HepG2 (cell line): ENCODE results near the gene IQCK. TPM values are rescaled to one million over a fixed set of nuclear protein-coding genes. Genes with fewer than 3 reads are reported as not detected.

Experiments
- AHR ChIP-seq: IDR thresholded peaks from 2 replicates; pipeline ENCODE4 v1.6.1; 2018; ENCODE audit warnings: missing genetic modification reagents, missing compliant biosample characterization
- DNMT1 ChIP-seq: sonication (generic); formaldehyde crosslinking; IDR thresholded peaks from 2 replicates; pipeline ENCODE4 v1.5.1; 2020; ENCODE audit warnings: mild to moderate bottlenecking, missing genetic modification reagents
- IKZF1 ChIP-seq: fragments of 450-650 bp; IDR thresholded peaks from 2 replicates; pipeline ENCODE4 v1.7.1; 2016
- PHB2 ChIP-seq: fragments of 450-650 bp; IDR thresholded peaks from 2 replicates; pipeline ENCODE4 v1.6.1; 2018; ENCODE audit not compliant: partially characterized antibody
- RFX3 ChIP-seq: IDR thresholded peaks from 2 replicates; pipeline ENCODE4 v1.6.1; 2016; ENCODE audit warnings: missing biosample characterization, missing genetic modification reagents
- TBP ChIP-seq: sonication (generic); formaldehyde crosslinking; IDR thresholded peaks from 2 replicates; pipeline ENCODE4 v1.5.0; 2020; ENCODE audit warnings: missing genetic modification reagents
- TBX3 ChIP-seq: fragments of 450-650 bp; IDR thresholded peaks from 2 replicates; pipeline ENCODE4 v1.6.1; 2017; ENCODE audit warnings: antibody characterized with exemption, mild to moderate bottlenecking, inconsistent platforms, borderline replicate concordance
- THAP11 ChIP-seq: IDR thresholded peaks from 2 replicates; pipeline ENCODE4 v1.6.1; 2016; ENCODE audit warnings: missing biosample characterization, missing genetic modification reagents
- ZNF234 ChIP-seq: sonication (generic); formaldehyde crosslinking; conservative IDR thresholded peaks from 2 replicates; pipeline ENCODE4 v1.5.1; 2020; ENCODE audit warnings: mild to moderate bottlenecking, missing genetic modification reagents
- ZNF24 ChIP-seq: fragments of 450-650 bp; IDR thresholded peaks from 2 replicates; pipeline ENCODE4 v1.6.1; 2017; ENCODE audit warnings: antibody characterized with exemption, mild to moderate bottlenecking
- ZNF7 ChIP-seq: IDR thresholded peaks from 2 replicates; pipeline ENCODE4 v1.6.1; 2016; ENCODE audit warnings: missing biosample characterization, missing genetic modification reagents
- ZNF790 ChIP-seq: sonication (generic); formaldehyde crosslinking; IDR thresholded peaks from 2 replicates; pipeline ENCODE4 v1.8.0; 2022; ENCODE audit warnings: missing genetic modification reagents, mild to moderate bottlenecking, borderline replicate concordance
- polyA plus RNA-seq, 8 experiments: library from polyadenylated mRNA; depleted of rRNA in 3 of 8; stranded (reverse) in 7 of 8; unstranded in 1 of 8; fragments of >200 nt; fragmentation: Illumina TruSeq in 4 of 8; extraction: Trizol in 4 of 8; gene quantifications; 2 replicates each; pipeline versions ENCODE4 v1.2.1 to v1.2.3, GENCODE V29; 2011 to 2016; ENCODE audit warnings: low read depth in 4 of 8, missing spikeins in 1 of 8, mixed read lengths in 1 of 8; ENCODE audit not compliant: insufficient read depth in 1 of 8
- total RNA-seq, 5 experiments: library from RNA; depleted of rRNA; stranded (reverse); fragments of >200 nt; fragmentation: Illumina TruSeq; extraction: Trizol; gene quantifications; 2 replicates each; pipeline ENCODE4 v1.2.3, GENCODE V29; 2016; ENCODE audit warnings: low read depth in 1 of 5
- TF ChIP-seq, protein P1 (sequence below): sonication (generic); formaldehyde crosslinking; IDR thresholded peaks from 2 replicates; pipeline ENCODE4 v1.4.0; 2020; ENCODE audit warnings: missing genetic modification reagents
- TF ChIP-seq, protein P2 (sequence below): sonication (generic); formaldehyde crosslinking; IDR thresholded peaks from 2 replicates; pipeline ENCODE4 v1.8.1; 2022; ENCODE audit warnings: mild to moderate bottlenecking, missing genetic modification reagents
- TF ChIP-seq, protein P3 (sequence below): sonication (generic); formaldehyde crosslinking; IDR thresholded peaks from 2 replicates; pipeline ENCODE4 v1.4.0; 2020; ENCODE audit warnings: mild to moderate bottlenecking, missing genetic modification reagents
- TF ChIP-seq, protein P4 (sequence below): sonication (generic); formaldehyde crosslinking; IDR thresholded peaks from 2 replicates; pipeline ENCODE4 v1.4.0; 2020; ENCODE audit warnings: mild to moderate bottlenecking, missing genetic modification reagents, borderline replicate concordance
- TF ChIP-seq, protein P5 (sequence below): sonication (generic); formaldehyde crosslinking; IDR thresholded peaks from 2 replicates; pipeline ENCODE4 v1.5.0; 2020; ENCODE audit warnings: mild to moderate bottlenecking, missing genetic modification reagents

The IQCK gene
- total and polyA plus RNA-seq, 2 of the 13 experiments (the other 11 are each of a cell fraction or from before 2014, with no cell fraction given), result 5.1 to 7.3 TPM

DNA sequence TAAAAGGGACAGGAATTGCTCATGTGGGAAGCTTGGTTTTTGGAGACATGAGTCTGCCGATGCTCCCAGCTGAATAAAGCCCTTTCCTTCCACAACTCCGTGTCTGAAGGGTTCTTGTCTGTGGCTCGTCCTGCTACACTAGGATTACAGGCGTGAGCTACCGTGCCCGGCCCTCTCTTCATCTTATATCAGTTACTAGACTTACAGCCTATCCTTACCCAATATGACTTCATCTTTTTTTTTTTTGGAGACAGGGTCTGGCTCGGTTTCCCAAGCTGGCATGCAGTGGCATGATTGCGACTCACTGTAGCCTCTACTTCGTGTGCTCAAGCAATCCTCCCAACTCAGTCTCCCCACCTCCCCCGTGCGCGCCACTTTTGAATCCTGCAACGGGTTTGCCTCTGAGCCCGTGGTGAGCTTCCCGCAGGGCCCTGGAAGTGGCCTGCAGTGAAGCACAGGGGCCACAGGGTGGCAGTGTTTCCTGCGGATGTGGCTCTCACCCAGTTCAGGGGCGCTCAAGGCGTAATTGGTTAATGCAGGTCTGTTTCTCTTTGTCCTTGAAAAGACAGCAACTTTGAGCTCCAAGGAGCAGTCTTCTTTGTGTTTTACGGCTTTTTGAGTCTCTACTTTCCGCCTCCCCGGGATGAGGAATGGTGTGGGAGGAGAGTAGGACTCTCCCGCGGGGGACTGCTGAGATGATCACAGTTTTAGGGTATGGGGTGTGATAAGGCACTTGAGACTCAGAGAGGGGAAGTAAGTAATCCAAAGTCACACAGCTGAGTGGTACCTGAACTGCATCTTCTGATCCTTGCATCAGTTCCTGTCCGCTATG lies 189.3 kb downstream of the IQCK start (continued):
- TF ChIP-seq, protein P1, sequence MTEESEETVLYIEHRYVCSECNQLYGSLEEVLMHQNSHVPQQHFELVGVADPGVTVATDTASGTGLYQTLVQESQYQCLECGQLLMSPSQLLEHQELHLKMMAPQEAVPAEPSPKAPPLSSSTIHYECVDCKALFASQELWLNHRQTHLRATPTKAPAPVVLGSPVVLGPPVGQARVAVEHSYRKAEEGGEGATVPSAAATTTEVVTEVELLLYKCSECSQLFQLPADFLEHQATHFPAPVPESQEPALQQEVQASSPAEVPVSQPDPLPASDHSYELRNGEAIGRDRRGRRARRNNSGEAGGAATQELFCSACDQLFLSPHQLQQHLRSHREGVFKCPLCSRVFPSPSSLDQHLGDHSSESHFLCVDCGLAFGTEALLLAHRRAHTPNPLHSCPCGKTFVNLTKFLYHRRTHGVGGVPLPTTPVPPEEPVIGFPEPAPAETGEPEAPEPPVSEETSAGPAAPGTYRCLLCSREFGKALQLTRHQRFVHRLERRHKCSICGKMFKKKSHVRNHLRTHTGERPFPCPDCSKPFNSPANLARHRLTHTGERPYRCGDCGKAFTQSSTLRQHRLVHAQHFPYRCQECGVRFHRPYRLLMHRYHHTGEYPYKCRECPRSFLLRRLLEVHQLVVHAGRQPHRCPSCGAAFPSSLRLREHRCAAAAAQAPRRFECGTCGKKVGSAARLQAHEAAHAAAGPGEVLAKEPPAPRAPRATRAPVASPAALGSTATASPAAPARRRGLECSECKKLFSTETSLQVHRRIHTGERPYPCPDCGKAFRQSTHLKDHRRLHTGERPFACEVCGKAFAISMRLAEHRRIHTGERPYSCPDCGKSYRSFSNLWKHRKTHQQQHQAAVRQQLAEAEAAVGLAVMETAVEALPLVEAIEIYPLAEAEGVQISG (CRISPR knock-in tag), result peak; percentile 35; the same call in 1 of the 2 replicates
- TF ChIP-seq, protein P2, sequence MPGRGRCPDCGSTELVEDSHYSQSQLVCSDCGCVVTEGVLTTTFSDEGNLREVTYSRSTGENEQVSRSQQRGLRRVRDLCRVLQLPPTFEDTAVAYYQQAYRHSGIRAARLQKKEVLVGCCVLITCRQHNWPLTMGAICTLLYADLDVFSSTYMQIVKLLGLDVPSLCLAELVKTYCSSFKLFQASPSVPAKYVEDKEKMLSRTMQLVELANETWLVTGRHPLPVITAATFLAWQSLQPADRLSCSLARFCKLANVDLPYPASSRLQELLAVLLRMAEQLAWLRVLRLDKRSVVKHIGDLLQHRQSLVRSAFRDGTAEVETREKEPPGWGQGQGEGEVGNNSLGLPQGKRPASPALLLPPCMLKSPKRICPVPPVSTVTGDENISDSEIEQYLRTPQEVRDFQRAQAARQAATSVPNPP (CRISPR knock-in tag), result no peak
- TF ChIP-seq THAP11, result peak; percentile 63
- TF ChIP-seq ZNF234, result peak; percentile 62; the same call in 1 of the 2 replicates
- peak; percentile 87; the same call in 1 of the 2 replicates for TF ChIP-seq AHR (CRISPR knock-in tag)
- TF ChIP-seq RFX3 (CRISPR knock-in tag), result no peak
- no peak for TF ChIP-seq ZNF24
- TF ChIP-seq, protein P3, sequence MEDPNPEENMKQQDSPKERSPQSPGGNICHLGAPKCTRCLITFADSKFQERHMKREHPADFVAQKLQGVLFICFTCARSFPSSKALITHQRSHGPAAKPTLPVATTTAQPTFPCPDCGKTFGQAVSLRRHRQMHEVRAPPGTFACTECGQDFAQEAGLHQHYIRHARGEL (CRISPR knock-in tag), result no peak
- no peak; the same call in 1 of the 2 replicates for TF ChIP-seq ZNF790 (CRISPR knock-in tag)
- no peak for TF ChIP-seq IKZF1
- TF ChIP-seq ZNF7 (CRISPR knock-in tag), result no peak
- no peak for TF ChIP-seq PHB2
- TF ChIP-seq TBX3, result no peak
- TF ChIP-seq, protein P4, sequence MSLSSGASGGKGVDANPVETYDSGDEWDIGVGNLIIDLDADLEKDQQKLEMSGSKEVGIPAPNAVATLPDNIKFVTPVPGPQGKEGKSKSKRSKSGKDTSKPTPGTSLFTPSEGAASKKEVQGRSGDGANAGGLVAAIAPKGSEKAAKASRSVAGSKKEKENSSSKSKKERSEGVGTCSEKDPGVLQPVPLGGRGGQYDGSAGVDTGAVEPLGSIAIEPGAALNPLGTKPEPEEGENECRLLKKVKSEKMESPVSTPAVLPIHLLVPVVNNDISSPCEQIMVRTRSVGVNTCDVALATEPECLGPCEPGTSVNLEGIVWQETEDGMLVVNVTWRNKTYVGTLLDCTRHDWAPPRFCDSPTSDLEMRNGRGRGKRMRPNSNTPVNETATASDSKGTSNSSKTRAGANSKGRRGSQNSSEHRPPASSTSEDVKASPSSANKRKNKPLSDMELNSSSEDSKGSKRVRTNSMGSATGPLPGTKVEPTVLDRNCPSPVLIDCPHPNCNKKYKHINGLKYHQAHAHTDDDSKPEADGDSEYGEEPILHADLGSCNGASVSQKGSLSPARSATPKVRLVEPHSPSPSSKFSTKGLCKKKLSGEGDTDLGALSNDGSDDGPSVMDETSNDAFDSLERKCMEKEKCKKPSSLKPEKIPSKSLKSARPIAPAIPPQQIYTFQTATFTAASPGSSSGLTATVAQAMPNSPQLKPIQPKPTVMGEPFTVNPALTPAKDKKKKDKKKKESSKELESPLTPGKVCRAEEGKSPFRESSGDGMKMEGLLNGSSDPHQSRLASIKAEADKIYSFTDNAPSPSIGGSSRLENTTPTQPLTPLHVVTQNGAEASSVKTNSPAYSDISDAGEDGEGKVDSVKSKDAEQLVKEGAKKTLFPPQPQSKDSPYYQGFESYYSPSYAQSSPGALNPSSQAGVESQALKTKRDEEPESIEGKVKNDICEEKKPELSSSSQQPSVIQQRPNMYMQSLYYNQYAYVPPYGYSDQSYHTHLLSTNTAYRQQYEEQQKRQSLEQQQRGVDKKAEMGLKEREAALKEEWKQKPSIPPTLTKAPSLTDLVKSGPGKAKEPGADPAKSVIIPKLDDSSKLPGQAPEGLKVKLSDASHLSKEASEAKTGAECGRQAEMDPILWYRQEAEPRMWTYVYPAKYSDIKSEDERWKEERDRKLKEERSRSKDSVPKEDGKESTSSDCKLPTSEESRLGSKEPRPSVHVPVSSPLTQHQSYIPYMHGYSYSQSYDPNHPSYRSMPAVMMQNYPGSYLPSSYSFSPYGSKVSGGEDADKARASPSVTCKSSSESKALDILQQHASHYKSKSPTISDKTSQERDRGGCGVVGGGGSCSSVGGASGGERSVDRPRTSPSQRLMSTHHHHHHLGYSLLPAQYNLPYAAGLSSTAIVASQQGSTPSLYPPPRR (CRISPR knock-in tag), result no peak; the same call in 1 of the 2 replicates
- no peak for TF ChIP-seq TBP
- TF ChIP-seq, protein P5, sequence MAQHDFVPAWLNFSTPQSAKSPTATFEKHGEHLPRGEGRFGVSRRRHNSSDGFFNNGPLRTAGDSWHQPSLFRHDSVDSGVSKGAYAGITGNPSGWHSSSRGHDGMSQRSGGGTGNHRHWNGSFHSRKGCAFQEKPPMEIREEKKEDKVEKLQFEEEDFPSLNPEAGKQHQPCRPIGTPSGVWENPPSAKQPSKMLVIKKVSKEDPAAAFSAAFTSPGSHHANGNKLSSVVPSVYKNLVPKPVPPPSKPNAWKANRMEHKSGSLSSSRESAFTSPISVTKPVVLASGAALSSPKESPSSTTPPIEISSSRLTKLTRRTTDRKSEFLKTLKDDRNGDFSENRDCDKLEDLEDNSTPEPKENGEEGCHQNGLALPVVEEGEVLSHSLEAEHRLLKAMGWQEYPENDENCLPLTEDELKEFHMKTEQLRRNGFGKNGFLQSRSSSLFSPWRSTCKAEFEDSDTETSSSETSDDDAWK, result no peak
- no peak for TF ChIP-seq DNMT1 (CRISPR knock-in tag)
